Activated naive CD8-positive, alpha-beta T cell treated with anti-CD3 and anti-CD28 coated beads for 36 hours (primary cell): Measurements from ENCODE around the gene TPCN2. TPM values are rescaled to one million over a fixed set of nuclear protein-coding genes. Genes with fewer than 3 reads are reported as not detected.
A peak's percentile ranks its signal among the peaks of the same experiment; 100 is the strongest.

ENCODE experiments used
- DNase-seq: peaks from one replicate; pipeline ENCODE4 v3.0.0; 2021
- H3K27ac Mint-ChIP-seq: one replicate; pipeline ENCODE4 v1.8.0; 2022; ENCODE audit warnings: mild to moderate bottlenecking, moderate library complexity, mixed read lengths
- H3K27me3 Mint-ChIP-seq: one replicate; pipeline ENCODE4 v1.8.0; 2022; ENCODE audit warnings: mild to moderate bottlenecking, mixed read lengths
- H3K36me3 Mint-ChIP-seq: one replicate; pipeline ENCODE4 v1.8.0; 2021; ENCODE audit warnings: mild to moderate bottlenecking, mixed read lengths
- H3K4me1 Mint-ChIP-seq: one replicate; pipeline ENCODE4 v1.8.0; 2021; ENCODE audit warnings: mixed read lengths
- H3K4me3 Mint-ChIP-seq: one replicate; pipeline ENCODE4 v1.8.0; 2022; ENCODE audit warnings: mild to moderate bottlenecking, moderate library complexity, mixed read lengths
- H3K9me3 Mint-ChIP-seq: one replicate; pipeline ENCODE4 v1.8.0; 2022; ENCODE audit warnings: mixed read lengths
- total RNA-seq, 2 experiments: library from RNA; stranded (reverse); gene quantifications; one replicate each; pipeline ENCODE4 v1.2.3, GENCODE V29; 2021

TPCN2 gene
- total RNA-seq, 2 experiments from 2014 or later, result 10.9 to 11.3 TPM

- no peaks in the 10 kb centered on the region for H3K9me3 Mint-ChIP-seq
- no peaks in the 10 kb centered on the region for H3K36me3 Mint-ChIP-seq
- no peak for DNase-seq
- H3K4me3 Mint-ChIP-seq, result no peak overlapping the region
- H3K27ac Mint-ChIP-seq, result no peak overlapping the region
- no peaks in the 10 kb centered on the region for H3K4me1 Mint-ChIP-seq
- peaks cover 3% of the 10 kb centered on the region for H3K27me3 Mint-ChIP-seq
Measured at GRCh38 chr11:69018924-69019323, 29.8 kb upstream of the TPCN2 start.

DNA sequence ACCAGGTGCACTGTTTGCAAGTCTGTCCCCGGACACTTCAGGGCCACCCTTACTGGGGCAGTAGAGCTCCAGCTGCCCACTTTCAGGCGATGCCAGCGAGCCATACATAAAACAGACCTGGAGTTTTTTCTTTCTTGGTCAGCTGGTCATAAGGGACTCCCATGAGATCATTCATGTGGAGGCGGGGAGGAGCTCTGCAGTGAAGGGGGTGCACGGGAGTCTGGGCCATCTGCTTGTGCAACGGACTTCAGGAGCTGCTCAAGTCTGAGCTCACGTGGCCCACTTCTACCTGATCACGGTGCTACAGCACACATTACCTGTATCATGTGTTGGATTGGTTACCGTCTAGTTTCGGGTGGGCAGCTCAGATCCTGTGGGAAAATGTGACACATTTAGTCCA is 26.5 kb upstream of the TPCN2 start:
- H3K27ac Mint-ChIP-seq, result no peak overlapping the region

GRCh38 chr11:69024509-69024908 is 24.2 kb upstream of the TPCN2 start:
- H3K27me3 Mint-ChIP-seq, result no peaks in the 10 kb centered on the region
- no peaks in the 10 kb centered on the region for H3K36me3 Mint-ChIP-seq
- DNase-seq, result no peak
- no peaks in the 10 kb centered on the region for H3K4me1 Mint-ChIP-seq
- H3K4me3 Mint-ChIP-seq, result no peak overlapping the region
- H3K9me3 Mint-ChIP-seq, result no peaks in the 10 kb centered on the region
- no peak overlapping the region for H3K27ac Mint-ChIP-seq

More for the DNA sequence above, 26.5 kb upstream of the TPCN2 start:
- H3K27me3 Mint-ChIP-seq, result no peaks in the 10 kb centered on the region
- no peaks in the 10 kb centered on the region for H3K9me3 Mint-ChIP-seq
- no peaks in the 10 kb centered on the region for H3K4me1 Mint-ChIP-seq
- no peak overlapping the region for H3K4me3 Mint-ChIP-seq
- no peaks in the 10 kb centered on the region for H3K36me3 Mint-ChIP-seq
- no peak for DNase-seq

DNA sequence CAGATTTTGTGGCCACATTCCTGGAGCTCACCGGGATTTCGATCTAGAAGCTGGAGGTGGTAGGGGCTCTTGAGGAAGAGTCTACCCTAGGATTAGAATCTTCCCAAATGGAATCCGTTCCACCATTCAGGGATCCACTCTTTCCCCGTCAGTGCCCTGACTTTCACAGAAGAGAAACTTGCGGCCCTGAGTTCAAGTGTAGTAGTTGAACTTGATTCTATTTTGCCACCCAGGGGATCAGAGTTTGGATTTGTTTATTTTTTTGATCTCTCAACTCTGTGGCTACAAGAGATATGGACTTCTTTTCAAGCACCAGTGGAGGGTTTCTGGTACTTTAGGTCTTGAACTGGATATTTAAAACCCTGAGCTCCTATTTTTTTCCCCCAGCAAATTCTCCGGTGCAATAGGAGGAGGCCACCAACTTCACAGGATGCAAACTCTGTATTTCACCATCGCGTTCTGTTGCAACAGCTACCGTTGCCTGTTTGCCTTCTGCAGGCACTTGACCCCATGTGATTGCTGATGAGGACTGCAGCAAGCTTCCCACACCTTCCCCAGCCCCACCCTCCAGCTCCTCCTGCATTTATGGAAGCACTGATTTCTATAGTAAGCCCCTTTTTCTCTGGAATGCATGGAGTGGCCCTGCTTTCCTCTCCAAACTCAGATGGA is 20.9 kb upstream of the TPCN2 start:
- H3K27me3 Mint-ChIP-seq, result no peaks in the 10 kb centered on the region
- no peak overlapping the region for H3K27ac Mint-ChIP-seq
- H3K4me3 Mint-ChIP-seq, result no peak overlapping the region
- H3K36me3 Mint-ChIP-seq, result no peaks in the 10 kb centered on the region
- no peaks in the 10 kb centered on the region for H3K4me1 Mint-ChIP-seq
- no peaks in the 10 kb centered on the region for H3K9me3 Mint-ChIP-seq
- no peak for DNase-seq

DNA sequence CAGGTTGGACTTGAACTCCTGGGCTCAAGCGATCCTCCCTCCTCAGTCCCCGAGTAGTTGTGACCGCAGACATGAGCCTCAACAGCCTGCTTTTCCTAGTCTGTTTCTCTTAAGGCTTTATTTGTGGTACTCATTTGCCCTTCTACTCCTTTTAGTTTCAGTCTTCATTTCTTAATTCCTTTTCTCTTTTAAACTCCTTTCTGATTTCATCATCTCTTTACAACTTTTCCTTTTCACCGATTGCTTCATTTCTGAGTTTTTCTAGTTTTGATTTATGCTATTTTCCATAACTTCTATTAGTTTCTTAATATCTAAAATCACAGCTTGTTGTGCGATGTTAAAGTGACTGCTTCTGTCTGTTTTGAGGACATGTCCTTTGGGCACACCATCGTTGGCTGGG is 18.4 kb upstream of the TPCN2 start:
- H3K4me1 Mint-ChIP-seq, result no peaks in the 10 kb centered on the region
- H3K27ac Mint-ChIP-seq, result no peak overlapping the region
- H3K4me3 Mint-ChIP-seq, result no peak overlapping the region

DNA sequence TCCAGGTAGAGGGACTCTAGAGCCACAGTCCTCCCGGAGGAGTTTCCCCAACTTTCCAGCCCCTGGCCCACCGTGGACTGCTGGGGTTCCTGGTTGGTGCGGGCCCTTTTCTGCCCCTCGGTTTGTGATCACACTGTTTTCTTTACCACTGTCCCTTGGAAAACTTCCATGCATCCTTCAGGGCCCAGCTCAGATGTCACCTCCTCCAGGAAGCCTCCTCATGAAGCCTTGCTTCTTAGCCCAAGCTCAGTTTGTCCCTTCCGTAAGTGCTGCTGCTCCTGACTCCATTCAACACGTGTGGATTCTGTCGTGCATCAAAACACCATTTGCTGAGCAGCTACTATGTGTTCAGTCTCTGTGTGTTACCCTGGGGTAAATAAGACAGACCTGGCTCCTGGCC is 15.9 kb upstream of the TPCN2 start:
- Mint-ChIP-seq H3K27me3 (no peaks in the 10 kb centered on the region), H3K9me3 (no peaks in the 10 kb centered on the region), H3K4me1 (no peaks in the 10 kb centered on the region), H3K36me3 (no peaks in the 10 kb centered on the region), H3K4me3 (no peak overlapping the region), H3K27ac (no peak overlapping the region)
- no peak for DNase-seq

More for the DNA sequence above, 18.4 kb upstream of the TPCN2 start:
- Mint-ChIP-seq H3K36me3 (no peaks in the 10 kb centered on the region), H3K27me3 (no peaks in the 10 kb centered on the region), H3K9me3 (no peaks in the 10 kb centered on the region)
- DNase-seq, result no peak

DNA sequence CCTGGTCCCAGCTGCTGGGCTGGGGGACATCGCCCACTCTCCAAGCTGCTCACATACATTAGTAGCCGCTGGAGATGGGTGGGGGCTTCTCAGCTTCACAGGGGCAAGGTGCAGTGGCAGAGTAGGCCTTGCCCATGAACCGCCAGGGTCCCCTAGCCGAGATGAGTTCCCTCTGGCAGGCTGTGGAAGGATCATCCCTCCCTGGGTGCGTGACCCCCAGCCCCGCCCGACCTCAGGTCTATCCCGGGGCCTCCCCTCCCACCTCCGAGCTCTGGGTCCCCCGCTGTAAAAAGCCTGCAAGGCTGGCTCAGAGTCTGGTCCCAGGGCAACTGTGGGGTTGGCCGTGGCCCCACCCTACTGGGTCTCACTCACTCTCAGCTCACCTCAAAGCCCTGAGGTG is 15.3 kb upstream of the TPCN2 start:
- Mint-ChIP-seq H3K27me3 (no peaks in the 10 kb centered on the region), H3K9me3 (no peaks in the 10 kb centered on the region), H3K4me3 (no peak overlapping the region), H3K36me3 (no peaks in the 10 kb centered on the region), H3K4me1 (no peaks in the 10 kb centered on the region), H3K27ac (no peak overlapping the region)
- no peak for DNase-seq

DNA sequence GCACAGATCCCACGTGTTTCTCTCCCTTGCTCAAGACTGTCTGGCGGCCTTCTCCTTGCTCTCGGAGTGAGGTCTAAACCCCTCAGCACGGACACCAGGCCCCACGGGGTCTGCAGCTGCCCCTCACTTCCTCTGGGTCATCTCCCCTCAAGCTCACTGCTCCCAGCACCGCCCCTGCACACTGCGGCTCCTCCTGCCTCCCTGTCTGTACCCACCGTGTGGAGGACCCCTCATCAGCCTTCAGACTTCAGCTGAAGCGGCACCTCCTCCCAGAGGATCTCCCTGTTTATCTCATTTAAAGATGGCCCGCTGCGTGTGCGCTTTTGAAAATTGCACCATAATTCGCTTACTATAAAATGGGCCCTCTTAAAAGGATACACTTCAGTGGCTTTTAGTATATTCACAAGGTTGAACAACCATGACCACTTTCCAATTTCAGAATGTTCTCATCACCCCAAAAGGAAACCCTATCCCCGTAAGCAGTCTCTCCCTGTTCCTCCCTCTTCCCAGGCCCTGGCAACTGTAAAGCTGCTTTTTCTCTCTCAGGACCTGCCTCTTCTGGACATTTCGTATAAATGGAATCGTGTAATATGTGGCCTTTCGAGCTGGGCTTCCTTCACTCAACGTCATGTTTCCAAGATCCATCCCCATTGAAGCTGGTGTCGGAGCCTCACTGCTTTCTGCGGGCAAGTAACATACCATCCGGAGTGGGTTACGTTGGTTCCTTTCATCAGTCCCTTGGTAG is 14.4 kb upstream of the TPCN2 start:
- no peak for DNase-seq
- Mint-ChIP-seq H3K27ac (no peak overlapping the region), H3K9me3 (no peaks in the 10 kb centered on the region), H3K36me3 (no peaks in the 10 kb centered on the region), H3K27me3 (no peaks in the 10 kb centered on the region), H3K4me1 (no peaks in the 10 kb centered on the region), H3K4me3 (no peak overlapping the region)

DNA sequence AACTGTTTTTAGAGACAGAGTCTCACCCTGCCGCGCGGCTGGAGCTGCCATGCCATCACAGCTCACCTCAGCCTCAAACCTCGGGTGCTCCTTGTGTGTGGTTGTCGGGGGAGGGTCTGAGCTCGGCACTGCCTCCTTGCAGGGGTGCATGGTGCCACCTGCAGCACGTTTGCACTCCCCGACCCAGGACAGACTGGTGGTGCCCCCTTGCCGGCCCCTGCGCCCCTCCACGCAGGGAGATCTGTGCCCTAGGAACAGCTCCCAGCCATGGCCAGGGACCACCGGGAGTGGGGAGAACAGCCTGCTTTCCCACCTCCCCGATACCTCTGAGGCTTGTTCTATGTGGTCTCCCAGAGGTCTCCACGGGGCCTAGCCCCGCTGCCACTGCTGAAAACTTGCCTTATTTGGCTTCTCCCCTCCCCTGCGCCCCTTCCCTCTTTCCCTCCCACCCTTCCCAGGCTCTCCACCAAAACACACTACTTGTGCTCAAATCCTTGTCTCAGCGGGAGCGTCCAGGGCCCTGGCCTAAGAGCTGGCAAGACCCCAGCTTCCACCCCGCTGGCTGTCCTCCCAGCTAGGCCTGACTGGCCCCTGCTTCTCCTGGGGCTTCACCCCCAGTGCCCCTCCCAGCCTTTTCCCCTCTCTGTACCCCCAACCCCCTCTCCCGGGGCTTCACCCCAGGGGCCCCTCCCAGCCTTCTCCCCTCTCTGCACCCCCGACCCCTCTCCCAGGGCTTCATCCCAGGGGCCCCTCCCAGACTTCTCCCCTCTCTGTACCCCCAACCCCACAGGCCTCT is 13.4 kb upstream of the TPCN2 start:
- no peak overlapping the region for H3K27ac Mint-ChIP-seq
- no peaks in the 10 kb centered on the region for H3K9me3 Mint-ChIP-seq
- no peaks in the 10 kb centered on the region for H3K27me3 Mint-ChIP-seq
- H3K4me1 Mint-ChIP-seq, result peaks cover under 1% of the 10 kb centered on the region
- no peaks in the 10 kb centered on the region for H3K36me3 Mint-ChIP-seq
- DNase-seq, result no peak
- H3K4me3 Mint-ChIP-seq, result no peak overlapping the region

GRCh38 chr11:69035946-69036340 is 12.8 kb upstream of the TPCN2 start:
- H3K4me3 Mint-ChIP-seq, result no peak overlapping the region
- no peaks in the 10 kb centered on the region for H3K9me3 Mint-ChIP-seq
- peaks cover 6% of the 10 kb centered on the region for H3K4me1 Mint-ChIP-seq
- no peak for DNase-seq
- H3K27me3 Mint-ChIP-seq, result no peaks in the 10 kb centered on the region
- H3K36me3 Mint-ChIP-seq, result no peaks in the 10 kb centered on the region
- peak overlapping the region; percentile 42 for H3K27ac Mint-ChIP-seq

DNA sequence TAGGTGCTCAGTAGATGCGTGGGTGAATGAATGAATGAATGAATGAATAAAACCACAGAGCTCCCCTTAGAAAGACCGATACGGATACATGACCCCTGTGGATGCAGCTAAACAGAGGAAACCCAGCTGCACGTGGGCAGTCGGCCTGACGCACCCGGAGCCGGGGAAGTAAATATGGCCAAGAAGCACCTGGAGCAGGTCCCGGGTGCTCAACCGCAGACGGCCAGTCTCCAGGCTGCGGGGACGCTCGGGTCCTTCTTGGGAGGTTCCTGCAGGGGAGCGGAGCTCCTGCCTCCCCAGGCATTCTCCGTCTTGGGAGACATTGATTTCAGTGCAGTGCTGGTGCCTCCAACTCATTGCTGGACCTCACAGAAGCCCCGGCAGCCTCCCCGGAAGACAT is 11.7 kb upstream of the TPCN2 start:
- H3K27me3 Mint-ChIP-seq, result no peaks in the 10 kb centered on the region
- H3K4me1 Mint-ChIP-seq, result peaks cover 11% of the 10 kb centered on the region
- H3K36me3 Mint-ChIP-seq, result no peaks in the 10 kb centered on the region
- H3K27ac Mint-ChIP-seq, result no peak overlapping the region
- H3K9me3 Mint-ChIP-seq, result no peaks in the 10 kb centered on the region
- no peak overlapping the region for H3K4me3 Mint-ChIP-seq
- no peak for DNase-seq

- H3K27ac Mint-ChIP-seq, result no peak overlapping the region
- no peak overlapping the region for H3K4me3 Mint-ChIP-seq
- no peaks in the 10 kb centered on the region for H3K27me3 Mint-ChIP-seq
- H3K9me3 Mint-ChIP-seq, result no peaks in the 10 kb centered on the region
- peaks cover 11% of the 10 kb centered on the region for H3K4me1 Mint-ChIP-seq
- no peak for DNase-seq
- H3K36me3 Mint-ChIP-seq, result no peaks in the 10 kb centered on the region
Measured at GRCh38 chr11:69037544-69037943, 11.2 kb upstream of the TPCN2 start.

GRCh38 chr11:69039501-69039900 is 9.2 kb upstream of the TPCN2 start:
- Mint-ChIP-seq H3K4me3 (no peak overlapping the region), H3K9me3 (no peaks in the 10 kb centered on the region), H3K27me3 (no peaks in the 10 kb centered on the region), H3K36me3 (no peaks in the 10 kb centered on the region), H3K4me1 (peaks cover 11% of the 10 kb centered on the region), H3K27ac (no peak overlapping the region)
- DNase-seq, result no peak

DNA sequence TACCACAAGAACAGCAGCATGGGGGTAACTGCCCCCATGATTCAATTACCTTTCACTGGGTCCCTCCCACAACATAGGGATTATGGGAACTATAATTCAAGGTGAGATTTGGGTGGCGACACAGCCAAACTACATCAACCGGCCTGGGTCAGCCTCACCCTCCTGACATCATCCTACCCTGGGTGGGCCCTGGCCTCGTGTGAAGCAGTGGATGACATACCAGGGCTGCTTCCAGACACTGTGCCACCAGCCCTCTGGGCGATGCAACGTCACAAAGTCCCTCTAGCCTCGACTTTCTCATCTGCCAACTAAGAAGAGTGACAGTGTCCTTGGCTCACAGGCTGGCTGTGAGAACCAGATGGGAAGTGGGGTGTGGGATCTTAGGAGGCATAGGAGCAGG is 8.7 kb upstream of the TPCN2 start:
- DNase-seq, result no peak
- peaks cover 11% of the 10 kb centered on the region for H3K4me1 Mint-ChIP-seq
- no peaks in the 10 kb centered on the region for H3K36me3 Mint-ChIP-seq
- H3K27me3 Mint-ChIP-seq, result peaks cover 4% of the 10 kb centered on the region
- no peak overlapping the region for H3K27ac Mint-ChIP-seq
- no peaks in the 10 kb centered on the region for H3K9me3 Mint-ChIP-seq
- H3K4me3 Mint-ChIP-seq, result no peak overlapping the region

- Mint-ChIP-seq H3K9me3 (no peaks in the 10 kb centered on the region), H3K4me1 (peaks cover 11% of the 10 kb centered on the region), H3K27me3 (peaks cover 4% of the 10 kb centered on the region), H3K4me3 (no peak overlapping the region), H3K27ac (peak overlapping the region; percentile 67), H3K36me3 (no peaks in the 10 kb centered on the region)
- DNase-seq, result peak; percentile 58
Measured at GRCh38 chr11:69040581-69041260, 8.0 kb upstream of the TPCN2 start.
